GM21390 (cell line): ENCODE results near the gene RRP36.
"Not testable (repeated sequence)": the region's sequence is repeated elsewhere in the genome, so short reads cannot be mapped to it uniquely, and the experiment has no call there.

Source experiments
- ATAC-seq: cut with Tn5 transposase; IDR thresholded peaks from one replicate; pipeline ENCODE4 v1.9.1; 2021; ENCODE audit not compliant: unreplicated experiment

RRP36 gene, protein sequence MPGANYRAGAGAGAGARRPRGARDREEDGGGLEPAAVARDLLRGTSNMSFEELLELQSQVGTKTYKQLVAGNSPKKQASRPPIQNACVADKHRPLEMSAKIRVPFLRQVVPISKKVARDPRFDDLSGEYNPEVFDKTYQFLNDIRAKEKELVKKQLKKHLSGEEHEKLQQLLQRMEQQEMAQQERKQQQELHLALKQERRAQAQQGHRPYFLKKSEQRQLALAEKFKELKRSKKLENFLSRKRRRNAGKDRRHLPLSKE

DNA sequence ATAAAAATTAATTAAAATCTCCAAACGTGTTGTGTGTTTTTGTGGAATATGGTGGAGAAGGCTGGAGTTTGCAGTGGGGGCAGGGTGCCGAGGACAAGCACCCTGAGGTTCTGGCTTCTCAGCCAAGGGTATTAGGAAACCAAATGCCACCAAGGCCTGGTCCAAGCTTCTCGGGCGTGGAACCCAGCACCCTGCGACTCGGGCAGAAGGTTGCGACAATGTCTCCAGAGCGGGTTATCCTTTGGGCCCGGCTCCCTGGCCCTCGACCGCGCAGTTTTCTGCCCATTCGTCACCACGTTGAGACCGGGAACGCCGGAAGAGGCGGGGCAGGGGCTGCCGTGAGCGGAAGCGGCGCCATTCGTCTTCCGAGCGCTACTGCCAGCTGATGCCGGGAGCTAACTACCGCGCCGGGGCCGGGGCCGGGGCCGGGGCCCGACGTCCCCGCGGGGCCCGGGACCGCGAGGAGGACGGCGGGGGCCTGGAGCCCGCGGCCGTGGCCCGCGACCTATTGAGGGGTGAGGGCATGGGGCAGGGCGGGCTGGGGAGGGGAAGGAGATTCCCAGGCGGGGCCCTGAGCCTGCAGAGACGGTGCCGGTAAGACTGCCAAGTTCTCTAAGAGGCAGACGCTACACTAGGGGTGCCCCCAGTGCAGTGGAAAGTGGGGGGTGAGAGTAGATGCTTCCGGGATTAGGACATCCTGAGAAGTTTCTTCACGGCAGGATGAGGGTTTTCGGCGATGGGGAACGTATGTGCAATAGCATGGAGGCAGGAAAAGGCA, at the start of gene RRP36:
Gene RRP36, plus strand, starts transcription at position 354 of the 778 bp plus-strand sequence. Its CDS starts 32 bp downstream, at position 386.
- peak; percentile 82 for ATAC-seq

- ATAC-seq: no peak
Observed at GRCh38 chr6:42971746-42972327, 49.6 kb upstream of the RRP36 start.

DNA sequence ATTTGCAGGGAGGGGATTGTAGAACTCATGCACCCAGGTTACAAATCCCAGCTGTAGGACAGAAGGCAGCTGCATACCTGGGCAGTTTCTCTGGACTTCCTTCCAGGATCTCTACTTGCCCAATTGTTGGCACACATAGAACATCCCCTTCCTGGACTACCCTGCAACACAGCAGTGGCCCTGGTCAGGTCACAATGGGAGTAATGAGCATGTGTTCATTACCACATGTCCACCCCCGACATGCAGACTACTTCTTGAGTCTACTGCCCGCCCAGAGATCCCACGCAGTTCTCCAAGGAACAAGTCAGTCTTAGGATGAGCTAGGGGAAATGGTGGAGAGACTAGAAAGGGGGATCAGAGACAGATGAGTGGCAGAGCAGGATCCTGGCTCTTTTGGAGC, 47.5 kb upstream of the RRP36 start:
- ATAC-seq: no peak

DNA sequence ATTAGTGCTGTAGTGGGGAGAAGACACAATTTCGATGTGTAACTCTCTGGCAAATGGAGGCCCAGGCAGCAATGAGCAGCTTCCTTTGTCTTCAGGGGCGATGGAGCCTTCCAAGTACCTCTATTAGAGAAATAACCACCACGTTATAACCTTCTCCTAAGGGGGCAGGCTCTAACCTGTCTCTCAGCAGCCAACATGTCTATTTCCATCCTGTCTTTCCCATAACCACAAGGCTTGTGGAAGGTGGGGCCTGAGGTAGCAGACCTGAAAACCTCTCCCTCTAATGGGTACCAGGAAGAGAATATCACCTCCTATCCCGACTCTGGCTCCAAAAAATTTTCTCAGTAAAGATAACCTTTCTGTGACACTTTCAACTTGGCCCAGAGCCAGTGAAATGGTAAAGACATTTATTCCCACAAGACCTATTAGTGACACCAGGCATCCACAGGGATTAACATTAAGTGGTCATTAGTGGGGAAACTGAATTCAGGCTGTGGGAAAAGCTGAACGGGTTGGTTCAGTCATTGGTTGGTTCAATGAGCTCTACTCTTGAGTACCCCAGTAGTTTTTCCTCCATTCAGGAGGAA, 46.4 kb upstream of the RRP36 start:
- no peak for ATAC-seq

- ATAC-seq: no peak
Observed at GRCh38 chr6:42978487-42978838, 43.0 kb upstream of the RRP36 start.

DNA sequence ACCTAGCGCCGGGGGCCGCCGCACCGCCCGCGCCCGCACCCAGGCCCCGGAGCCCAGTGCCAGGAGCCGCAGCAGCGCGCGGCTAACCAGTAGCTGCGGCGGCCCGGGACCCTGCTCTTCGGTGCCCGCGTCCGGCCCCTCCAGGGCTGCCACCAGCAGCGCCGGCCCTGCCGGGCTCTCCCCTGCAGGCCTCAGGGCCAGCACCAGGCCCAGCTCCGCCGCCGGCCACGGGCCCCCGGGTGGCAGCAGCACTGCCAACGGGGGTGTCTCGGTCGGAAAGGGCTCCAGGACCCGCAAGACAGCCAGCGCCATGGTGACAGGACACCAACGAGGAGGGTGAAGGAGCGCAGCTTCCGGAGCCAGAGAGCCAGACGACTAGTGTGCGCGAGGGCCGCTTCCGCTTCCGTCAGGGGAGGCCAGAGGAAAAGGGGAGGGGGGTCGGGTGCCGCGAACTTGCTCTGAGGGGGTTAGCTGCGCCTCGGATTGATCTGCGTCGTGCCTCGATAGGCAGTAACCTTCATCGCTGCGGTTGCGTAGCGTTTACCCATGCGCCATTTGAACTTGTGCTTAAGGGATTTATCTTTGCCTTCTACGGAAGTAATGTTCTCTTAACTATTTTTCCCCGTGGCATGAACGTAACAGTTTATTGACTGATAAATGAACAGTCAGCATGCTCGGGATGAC, 42.4 kb upstream of the RRP36 start, which contains the start of gene PEX6:
Gene PEX6, minus strand, starts transcription at position 343 of the 684 bp plus-strand sequence. Its CDS starts 31 bp downstream, at position 312.
- peak; percentile 90 for ATAC-seq

- no peak for ATAC-seq
Observed at GRCh38 chr6:42979523-42980177, 41.8 kb upstream of the RRP36 start.

GRCh38 chr6:42981836-42982235, 39.6 kb upstream of the RRP36 start:
- ATAC-seq: no peak

GRCh38 chr6:42984001-42984923, 37.2 kb upstream of the RRP36 start, which contains the start of gene PPP2R5D:
TSS of gene PPP2R5D (plus strand) at chr6:42984570. CDS start at chr6:42984678, 108 bp downstream.
- peak; percentile 91 for ATAC-seq

- no peak for ATAC-seq
Observed at GRCh38 chr6:42984924-42985475, 36.4 kb upstream of the RRP36 start.

- ATAC-seq: no peak
Observed at GRCh38 chr6:42987533-42988451, 33.6 kb upstream of the RRP36 start.

DNA sequence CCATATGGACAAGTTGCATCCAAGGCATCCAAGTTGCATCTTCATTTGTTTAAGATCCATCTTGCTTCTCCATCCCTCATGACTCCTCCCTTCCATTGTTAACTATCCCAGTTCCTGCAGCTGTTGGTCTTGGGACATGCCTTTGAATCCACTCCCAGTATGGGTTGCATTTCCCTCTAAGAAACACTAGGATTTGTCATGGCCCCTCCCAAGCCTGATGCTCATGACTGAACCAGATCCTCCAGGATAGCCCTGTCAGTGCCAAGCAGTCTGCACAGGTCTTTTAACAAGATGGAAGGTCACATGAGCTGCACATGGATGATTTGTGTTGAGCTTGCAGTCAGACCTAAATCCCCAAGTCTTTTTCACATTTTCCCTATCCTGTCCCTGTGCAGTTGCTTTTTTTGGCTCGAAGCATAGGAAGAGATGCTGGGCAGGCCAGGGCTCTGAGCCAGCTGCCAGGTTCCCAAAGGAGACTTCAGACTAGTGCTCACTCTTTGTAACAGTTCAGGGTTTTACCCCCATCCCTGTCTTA, 32.9 kb upstream of the RRP36 start:
- no peak for ATAC-seq

GRCh38 chr6:42989923-42990322, 31.5 kb upstream of the RRP36 start:
- no peak for ATAC-seq

DNA sequence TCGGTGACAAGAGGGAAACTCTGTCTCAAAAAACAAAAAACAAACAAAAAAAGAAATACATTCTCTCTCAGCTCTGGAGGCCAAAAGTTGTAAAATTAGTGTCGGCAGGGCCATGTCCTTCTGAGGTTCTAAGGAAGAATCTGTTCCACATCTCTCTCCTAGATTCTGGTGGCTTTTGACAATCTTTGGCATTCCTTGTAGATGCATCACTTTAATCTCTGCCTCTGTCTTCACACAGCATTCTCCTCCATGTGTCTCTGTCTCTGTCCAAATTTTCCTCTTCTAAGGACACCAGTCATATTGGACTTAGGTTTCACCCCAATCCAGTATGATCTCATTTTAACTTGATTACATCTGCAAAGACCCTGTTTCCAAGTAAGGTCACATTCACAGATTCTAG, 28.0 kb upstream of the RRP36 start:
- no peak for ATAC-seq

DNA sequence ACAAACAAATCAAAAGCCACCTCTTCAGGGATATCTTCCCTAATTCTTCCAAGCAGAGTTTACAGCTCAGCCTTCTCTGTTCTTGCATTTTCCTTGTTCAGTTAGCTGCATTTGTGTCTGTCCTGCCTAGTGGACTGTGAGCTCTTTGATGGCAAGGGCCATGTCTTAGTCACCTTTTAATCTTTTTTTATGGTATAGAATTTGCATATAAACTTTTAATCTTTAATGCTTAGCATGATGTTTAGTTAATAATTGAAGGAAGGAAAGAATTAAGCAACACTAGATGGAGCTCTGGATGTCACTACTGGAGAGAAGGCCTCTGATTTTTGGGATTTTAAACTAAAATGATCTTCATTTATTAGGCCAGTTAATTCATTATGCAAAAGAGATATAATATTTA, 24.9 kb upstream of the RRP36 start:
- no peak for ATAC-seq

DNA sequence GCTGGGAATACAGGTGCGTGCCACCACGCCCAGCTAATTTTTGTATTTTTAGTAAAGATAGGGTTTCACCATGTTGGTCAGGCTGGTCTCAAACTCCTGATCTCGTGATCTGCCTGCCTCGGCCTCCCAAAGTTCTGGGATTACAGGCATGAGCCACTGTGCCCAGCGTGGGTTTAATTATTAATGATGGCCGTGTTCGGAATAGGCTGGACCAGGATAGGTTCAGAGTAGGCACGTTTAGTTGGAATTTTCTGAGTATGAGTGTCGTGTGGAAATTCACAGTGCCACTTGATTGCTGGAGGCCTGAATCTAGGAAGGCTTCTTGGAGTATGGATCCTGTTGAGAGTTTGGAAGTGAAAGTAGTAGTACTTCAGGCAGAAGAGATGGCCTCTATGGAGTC, 23.2 kb upstream of the RRP36 start:
- ATAC-seq: not testable (repeated sequence)

DNA sequence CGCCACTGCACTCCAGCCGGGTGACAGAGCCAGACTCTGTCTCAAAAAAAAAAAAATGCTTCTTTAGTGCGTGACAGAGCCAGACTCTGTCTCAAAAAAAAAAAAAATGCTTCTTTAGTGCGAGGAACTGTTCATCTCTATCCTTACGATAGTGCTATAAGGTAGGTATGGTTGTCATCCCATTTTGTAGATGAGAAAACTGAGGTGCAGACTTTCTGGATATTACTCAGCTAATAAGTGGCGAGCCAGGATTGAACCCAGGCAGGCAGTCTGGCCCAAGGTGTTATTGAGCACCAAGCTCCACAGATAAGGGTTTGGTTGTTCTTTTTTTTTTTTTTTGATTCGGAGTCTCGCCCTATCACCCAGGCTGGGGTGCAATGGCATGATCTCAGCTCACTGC, 19.6 kb upstream of the RRP36 start:
- no peak for ATAC-seq

DNA sequence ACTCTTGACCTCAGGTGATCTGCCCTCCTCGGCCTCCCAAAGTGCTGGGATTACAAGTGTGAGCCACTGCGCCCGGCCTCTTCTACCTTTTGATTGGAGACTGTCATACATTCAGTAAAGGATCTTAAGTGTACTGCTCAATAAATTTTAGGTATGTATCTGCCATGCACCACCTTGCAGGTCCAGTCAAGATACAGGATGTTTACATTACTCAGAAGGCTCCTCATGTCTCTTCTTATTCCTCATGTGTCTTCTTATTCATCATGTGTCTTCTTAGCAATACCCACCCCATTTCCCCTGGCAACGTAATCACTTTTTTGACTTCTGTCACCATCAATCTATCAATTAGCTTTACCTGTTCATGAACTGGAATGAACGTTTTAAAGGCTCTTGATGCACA, 15.6 kb upstream of the RRP36 start:
- no peak for ATAC-seq
